K562 (cell line): Measurements from ENCODE around the gene SZT2. TPM values are rescaled to one million over a fixed set of nuclear protein-coding genes. Genes with fewer than 3 reads are reported as not detected.

Experiments used
- EWSR1 ChIP-seq: fragments of 450-650 bp; IDR thresholded peaks from 2 replicates; pipeline ENCODE4 v1.6.1; 2018; ENCODE audit warnings: borderline replicate concordance, mild to moderate bottlenecking, low read depth, moderate library complexity; ENCODE audit not compliant: partially characterized antibody
- LARP7 ChIP-seq: fragments of 450-650 bp; IDR thresholded peaks from 2 replicates; pipeline ENCODE4 v1.6.1; 2016
- SLC30A9 ChIP-seq: fragments of 250-450 bp; sonication (Bioruptor Pico); IDR thresholded peaks from 2 replicates; pipeline ENCODE4 v1.8.0; 2022; ENCODE audit warnings: mild to moderate bottlenecking, moderate library complexity
- ZNF354B ChIP-seq: fragments of 250-450 bp; sonication (Bioruptor Pico); IDR thresholded peaks from 2 replicates; pipeline ENCODE4 v1.4.0; 2020
- ZNF507 ChIP-seq: conservative IDR thresholded peaks from 2 replicates; pipeline ENCODE4 v1.6.1; 2017; ENCODE audit warnings: missing genetic modification characterization, missing compliant biosample characterization
- polyA plus RNA-seq, 8 experiments: library from polyadenylated mRNA; depleted of rRNA in 4 of 8; stranded (reverse) in 5 of 8; unstranded in 3 of 8; fragments of >200 nt; fragmentation: Nextera tagmentation in 2 of 8; fragmentation: Illumina TruSeq in 1 of 8; extraction: Ambion mirVana in 2 of 8; extraction: Trizol in 1 of 8; gene quantifications; 2 replicates each; pipeline versions ENCODE4 v1.2.1 to v1.2.3, GENCODE V29; 2011 to 2014; ENCODE audit warnings: inconsistent platforms in 1 of 8, missing spikeins in 1 of 8
- total RNA-seq, 7 experiments: library from RNA; depleted of rRNA in 6 of 7; stranded (reverse); fragments of >200 nt in 6 of 7; fragmentation: Illumina TruSeq in 2 of 7; extraction: Trizol in 2 of 7; gene quantifications; 2 replicates each; pipeline versions ENCODE4 v1.2.1 to v1.2.3, GENCODE V29; 2011 to 2021; ENCODE audit warnings: low replicate concordance in 1 of 7
- TF ChIP-seq, protein P1 (sequence below): fragments of 250-450 bp; sonication (Bioruptor Pico); IDR thresholded peaks from 2 replicates; pipeline ENCODE4 v1.5.0; 2022; ENCODE audit warnings: mild to moderate bottlenecking
- TF ChIP-seq, protein P2 (sequence below), 2 experiments: fragments of 450-650 bp in 1 of 2; sonication (generic) in 1 of 2; formaldehyde crosslinking in 1 of 2; IDR thresholded peaks in 1 of 2; conservative IDR thresholded peaks in 1 of 2; 2 replicates each; pipeline versions ENCODE4 v1.6.1 to v1.8.1; 2016 to 2023; ENCODE audit warnings: mild to moderate bottlenecking in 2 of 2, moderate library complexity in 2 of 2, inconsistent platforms in 1 of 2, missing genetic modification reagents in 1 of 2
- TF ChIP-seq, protein P3 (sequence below): fragments of 200-800 bp; sonication (Bioruptor generic); IDR thresholded peaks from 2 replicates; pipeline ENCODE4 v1.6.1; 2016; ENCODE audit warnings: missing genetic modification characterization, missing compliant biosample characterization
- TF ChIP-seq, protein P4 (sequence below): sonication (generic); formaldehyde crosslinking; IDR thresholded peaks from 2 replicates; pipeline ENCODE4 v1.8.0; 2022; ENCODE audit warnings: mild to moderate bottlenecking, low read depth, missing genetic modification reagents

SZT2 gene
- total and polyA plus RNA-seq, 9 of the 15 experiments (the other 6 are each of a cell fraction or from before 2014, with no cell fraction given): 0.88 to 31.0 (median 12.8) TPM

DNA sequence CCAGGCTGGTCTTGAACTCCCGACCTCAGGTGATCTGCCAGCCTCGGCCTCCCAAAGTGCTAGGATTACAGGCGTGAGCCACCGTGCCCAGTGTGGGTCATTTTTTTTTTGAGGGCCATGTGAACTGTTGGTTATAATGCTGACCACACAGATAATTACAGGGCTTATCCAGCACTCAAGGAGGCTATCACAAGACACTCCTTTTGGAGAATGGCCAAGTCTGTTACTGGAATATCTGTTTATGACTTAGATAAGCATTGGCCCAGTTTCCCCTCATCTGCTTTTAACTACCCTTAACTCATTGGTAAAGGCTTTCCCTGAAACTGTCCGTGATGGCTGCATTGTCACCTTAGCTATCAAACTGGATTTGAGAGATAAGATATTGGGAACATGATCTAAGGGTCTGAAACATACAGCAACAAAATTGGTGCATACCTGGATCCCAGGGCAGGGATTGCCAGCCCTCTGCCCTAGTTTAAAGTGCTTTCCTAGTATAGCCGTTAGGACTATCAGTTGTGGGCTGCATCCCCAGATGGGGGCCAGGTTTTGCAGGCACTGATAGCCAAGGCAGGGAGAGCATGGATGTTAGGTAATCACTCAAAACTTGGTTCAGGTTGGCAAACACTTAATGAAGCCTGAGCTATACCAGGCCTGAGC lies 15.6 kb downstream of the SZT2 start (continued):
- TF ChIP-seq, protein P1, sequence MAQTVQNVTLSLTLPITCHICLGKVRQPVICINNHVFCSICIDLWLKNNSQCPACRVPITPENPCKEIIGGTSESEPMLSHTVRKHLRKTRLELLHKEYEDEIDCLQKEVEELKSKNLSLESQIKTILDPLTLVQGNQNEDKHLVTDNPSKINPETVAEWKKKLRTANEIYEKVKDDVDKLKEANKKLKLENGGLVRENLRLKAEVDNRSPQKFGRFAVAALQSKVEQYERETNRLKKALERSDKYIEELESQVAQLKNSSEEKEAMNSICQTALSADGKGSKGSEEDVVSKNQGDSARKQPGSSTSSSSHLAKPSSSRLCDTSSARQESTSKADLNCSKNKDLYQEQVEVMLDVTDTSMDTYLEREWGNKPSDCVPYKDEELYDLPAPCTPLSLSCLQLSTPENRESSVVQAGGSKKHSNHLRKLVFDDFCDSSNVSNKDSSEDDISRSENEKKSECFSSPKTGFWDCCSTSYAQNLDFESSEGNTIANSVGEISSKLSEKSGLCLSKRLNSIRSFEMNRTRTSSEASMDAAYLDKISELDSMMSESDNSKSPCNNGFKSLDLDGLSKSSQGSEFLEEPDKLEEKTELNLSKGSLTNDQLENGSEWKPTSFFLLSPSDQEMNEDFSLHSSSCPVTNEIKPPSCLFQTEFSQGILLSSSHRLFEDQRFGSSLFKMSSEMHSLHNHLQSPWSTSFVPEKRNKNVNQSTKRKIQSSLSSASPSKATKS (CRISPR knock-in tag): no peak
- TF ChIP-seq, protein P2, sequence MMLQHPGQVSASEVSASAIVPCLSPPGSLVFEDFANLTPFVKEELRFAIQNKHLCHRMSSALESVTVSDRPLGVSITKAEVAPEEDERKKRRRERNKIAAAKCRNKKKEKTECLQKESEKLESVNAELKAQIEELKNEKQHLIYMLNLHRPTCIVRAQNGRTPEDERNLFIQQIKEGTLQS (IDR thresholded peaks at IDR 0.05): no peak
- TF ChIP-seq, protein P2 (CRISPR knock-in tag; conservative IDR thresholded peaks at IDR 0.05): 0 out of 2 replicates have a peak, but pooled peaks have one; percentile 60
- TF ChIP-seq, protein P3, sequence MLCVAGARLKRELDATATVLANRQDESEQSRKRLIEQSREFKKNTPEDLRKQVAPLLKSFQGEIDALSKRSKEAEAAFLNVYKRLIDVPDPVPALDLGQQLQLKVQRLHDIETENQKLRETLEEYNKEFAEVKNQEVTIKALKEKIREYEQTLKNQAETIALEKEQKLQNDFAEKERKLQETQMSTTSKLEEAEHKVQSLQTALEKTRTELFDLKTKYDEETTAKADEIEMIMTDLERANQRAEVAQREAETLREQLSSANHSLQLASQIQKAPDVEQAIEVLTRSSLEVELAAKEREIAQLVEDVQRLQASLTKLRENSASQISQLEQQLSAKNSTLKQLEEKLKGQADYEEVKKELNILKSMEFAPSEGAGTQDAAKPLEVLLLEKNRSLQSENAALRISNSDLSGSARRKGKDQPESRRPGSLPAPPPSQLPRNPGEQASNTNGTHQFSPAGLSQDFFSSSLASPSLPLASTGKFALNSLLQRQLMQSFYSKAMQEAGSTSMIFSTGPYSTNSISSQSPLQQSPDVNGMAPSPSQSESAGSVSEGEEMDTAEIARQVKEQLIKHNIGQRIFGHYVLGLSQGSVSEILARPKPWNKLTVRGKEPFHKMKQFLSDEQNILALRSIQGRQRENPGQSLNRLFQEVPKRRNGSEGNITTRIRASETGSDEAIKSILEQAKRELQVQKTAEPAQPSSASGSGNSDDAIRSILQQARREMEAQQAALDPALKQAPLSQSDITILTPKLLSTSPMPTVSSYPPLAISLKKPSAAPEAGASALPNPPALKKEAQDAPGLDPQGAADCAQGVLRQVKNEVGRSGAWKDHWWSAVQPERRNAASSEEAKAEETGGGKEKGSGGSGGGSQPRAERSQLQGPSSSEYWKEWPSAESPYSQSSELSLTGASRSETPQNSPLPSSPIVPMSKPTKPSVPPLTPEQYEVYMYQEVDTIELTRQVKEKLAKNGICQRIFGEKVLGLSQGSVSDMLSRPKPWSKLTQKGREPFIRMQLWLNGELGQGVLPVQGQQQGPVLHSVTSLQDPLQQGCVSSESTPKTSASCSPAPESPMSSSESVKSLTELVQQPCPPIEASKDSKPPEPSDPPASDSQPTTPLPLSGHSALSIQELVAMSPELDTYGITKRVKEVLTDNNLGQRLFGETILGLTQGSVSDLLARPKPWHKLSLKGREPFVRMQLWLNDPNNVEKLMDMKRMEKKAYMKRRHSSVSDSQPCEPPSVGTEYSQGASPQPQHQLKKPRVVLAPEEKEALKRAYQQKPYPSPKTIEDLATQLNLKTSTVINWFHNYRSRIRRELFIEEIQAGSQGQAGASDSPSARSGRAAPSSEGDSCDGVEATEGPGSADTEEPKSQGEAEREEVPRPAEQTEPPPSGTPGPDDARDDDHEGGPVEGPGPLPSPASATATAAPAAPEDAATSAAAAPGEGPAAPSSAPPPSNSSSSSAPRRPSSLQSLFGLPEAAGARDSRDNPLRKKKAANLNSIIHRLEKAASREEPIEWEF (CRISPR knock-in tag): no peak
- TF ChIP-seq SLC30A9 (CRISPR knock-in tag) (no peak), ZNF507 (tag) (no peak), ZNF354B (CRISPR knock-in tag) (no peak), LARP7 (no peak), EWSR1 (no peak)
- TF ChIP-seq, protein P4, sequence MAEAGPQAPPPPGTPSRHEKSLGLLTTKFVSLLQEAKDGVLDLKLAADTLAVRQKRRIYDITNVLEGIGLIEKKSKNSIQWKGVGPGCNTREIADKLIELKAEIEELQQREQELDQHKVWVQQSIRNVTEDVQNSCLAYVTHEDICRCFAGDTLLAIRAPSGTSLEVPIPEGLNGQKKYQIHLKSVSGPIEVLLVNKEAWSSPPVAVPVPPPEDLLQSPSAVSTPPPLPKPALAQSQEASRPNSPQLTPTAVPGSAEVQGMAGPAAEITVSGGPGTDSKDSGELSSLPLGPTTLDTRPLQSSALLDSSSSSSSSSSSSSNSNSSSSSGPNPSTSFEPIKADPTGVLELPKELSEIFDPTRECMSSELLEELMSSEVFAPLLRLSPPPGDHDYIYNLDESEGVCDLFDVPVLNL (CRISPR knock-in tag): no peak
